ACC112 (cell line): ENCODE results near the gene SLC9A1.
A peak's percentile ranks its signal among the peaks of the same experiment; 100 is the strongest.

Experiments
- H2AFZ ChIP-seq: fragments of 200-600 bp; sonication (generic); one replicate; pipeline ENCODE4 v1.6.0; 2017; ENCODE audit warnings: antibody characterized with exemption, low read length; ENCODE audit not compliant: unreplicated experiment
- H3K27ac ChIP-seq: fragments of 200-600 bp; sonication (generic); 2 replicates; pipeline ENCODE4 v1.5.1; 2014; ENCODE audit warnings: low read depth, mild to moderate bottlenecking, antibody characterized with exemption, low read length, moderate library complexity
- H3K27me3 ChIP-seq: fragments of 200-600 bp; sonication (generic); 2 replicates; pipeline ENCODE4 v1.6.1; 2014; ENCODE audit warnings: mild to moderate bottlenecking, antibody characterized with exemption, low read length, moderate library complexity, mixed read lengths; ENCODE audit not compliant: insufficient read depth
- H3K36me3 ChIP-seq: fragments of 200-600 bp; sonication (generic); 2 replicates; pipeline ENCODE4 v1.6.1; 2016; ENCODE audit warnings: mild to moderate bottlenecking, antibody characterized with exemption, low read length, moderate library complexity, mixed read lengths; ENCODE audit not compliant: insufficient read depth
- H3K4me1 ChIP-seq: fragments of 200-600 bp; sonication (generic); one replicate; pipeline ENCODE4 v1.6.1; 2016; ENCODE audit warnings: low read length, mixed read lengths; ENCODE audit not compliant: insufficient read depth, unreplicated experiment, control insufficient read depth
- H3K4me3 ChIP-seq: fragments of 200-600 bp; sonication (generic); 2 replicates; pipeline ENCODE4 v1.5.1; 2014; ENCODE audit warnings: mild to moderate bottlenecking, low read depth, low read length
- H3K79me2 ChIP-seq: fragments of 200-600 bp; sonication (generic); one replicate; pipeline ENCODE4 v1.6.0; 2016; ENCODE audit warnings: low read length; ENCODE audit not compliant: control insufficient read depth, unreplicated experiment, insufficient read depth

The SLC9A1 gene

GRCh38 chr1:27117733-27118439 is 37.0 kb downstream of the SLC9A1 start:
- Histone ChIP-seq H3K27ac (peak overlapping the region; percentile 73; the same call in 1 of the 2 replicates), H3K36me3 (no peaks in the 10 kb centered on the region), H3K4me1 (peaks cover 59% of the 10 kb centered on the region), H3K79me2 (peaks cover 39% of the 10 kb centered on the region), H2AFZ (no peak overlapping the region), H3K27me3 (no peaks in the 10 kb centered on the region), H3K4me3 (no peak overlapping the region)

GRCh38 chr1:27116697-27117096 is 38.2 kb downstream of the SLC9A1 start:
- peaks cover 39% of the 10 kb centered on the region for H3K79me2 ChIP-seq
- no peaks in the 10 kb centered on the region for H3K36me3 ChIP-seq

GRCh38 chr1:27116232-27116631 is 38.7 kb downstream of the SLC9A1 start:
- Histone ChIP-seq H3K27ac (no peak overlapping the region), H3K36me3 (no peaks in the 10 kb centered on the region), H3K4me1 (peaks cover 54% of the 10 kb centered on the region), H2AFZ (no peak overlapping the region), H3K27me3 (no peaks in the 10 kb centered on the region), H3K4me3 (no peak overlapping the region), H3K79me2 (peaks cover 35% of the 10 kb centered on the region)

More at GRCh38 chr1:27116697-27117096, 38.2 kb downstream of the SLC9A1 start:
- H3K27me3 ChIP-seq = no peaks in the 10 kb centered on the region
- no peak overlapping the region for H3K4me3 ChIP-seq
- H3K4me1 ChIP-seq = peaks cover 54% of the 10 kb centered on the region
- no peak overlapping the region for H3K27ac ChIP-seq
- H2AFZ ChIP-seq = no peak overlapping the region

GRCh38 chr1:27114546-27114945 is 40.4 kb downstream of the SLC9A1 start:
- Histone ChIP-seq H3K36me3 (no peaks in the 10 kb centered on the region), H3K27ac (no peak overlapping the region), H3K4me3 (no peak overlapping the region), H3K27me3 (no peaks in the 10 kb centered on the region), H3K79me2 (peaks cover 39% of the 10 kb centered on the region), H3K4me1 (peaks cover 57% of the 10 kb centered on the region), H2AFZ (no peak overlapping the region)

GRCh38 chr1:27113861-27114260 is 41.1 kb downstream of the SLC9A1 start:
- no peaks in the 10 kb centered on the region for H3K36me3 ChIP-seq
- H3K79me2 ChIP-seq = peaks cover 39% of the 10 kb centered on the region
- H3K27ac ChIP-seq = no peak overlapping the region
- H2AFZ ChIP-seq = no peak overlapping the region
- H3K4me1 ChIP-seq = peaks cover 50% of the 10 kb centered on the region
- H3K27me3 ChIP-seq = no peaks in the 10 kb centered on the region
- H3K4me3 ChIP-seq = no peak overlapping the region

GRCh38 chr1:27111626-27112573 is 43.0 kb downstream of the SLC9A1 start:
- H3K36me3 ChIP-seq = no peaks in the 10 kb centered on the region
- peaks cover 30% of the 10 kb centered on the region for H3K4me1 ChIP-seq
- peaks cover 20% of the 10 kb centered on the region for H3K79me2 ChIP-seq
- no peak overlapping the region for H3K4me3 ChIP-seq
- H3K27me3 ChIP-seq = no peaks in the 10 kb centered on the region
- H3K27ac ChIP-seq = peak overlapping the region; percentile 46
- no peak overlapping the region for H2AFZ ChIP-seq

- 0 out of 2 replicates have a peak, but pooled peaks cover 3% of the 10 kb centered on the region for H3K36me3 ChIP-seq
- no peak overlapping the region for H3K27ac ChIP-seq
Measured at GRCh38 chr1:27109103-27109822, 45.7 kb downstream of the SLC9A1 start.

GRCh38 chr1:27108588-27108987 is 46.3 kb downstream of the SLC9A1 start:
- no peak overlapping the region for H3K4me3 ChIP-seq
- H3K36me3 ChIP-seq = 0 out of 2 replicates have a peak, but pooled peaks cover 3% of the 10 kb centered on the region
- H3K4me1 ChIP-seq = peaks cover 35% of the 10 kb centered on the region
- no peak overlapping the region for H2AFZ ChIP-seq
- no peak overlapping the region for H3K27ac ChIP-seq
- H3K27me3 ChIP-seq = no peaks in the 10 kb centered on the region
- H3K79me2 ChIP-seq = peaks cover 5% of the 10 kb centered on the region

More at GRCh38 chr1:27109103-27109822, 45.7 kb downstream of the SLC9A1 start:
- H3K4me3 ChIP-seq = no peak overlapping the region
- peaks cover 35% of the 10 kb centered on the region for H3K4me1 ChIP-seq
- no peaks in the 10 kb centered on the region for H3K27me3 ChIP-seq
- peaks cover 5% of the 10 kb centered on the region for H3K79me2 ChIP-seq
- H2AFZ ChIP-seq = no peak overlapping the region

GRCh38 chr1:27106561-27107323 is 48.2 kb downstream of the SLC9A1 start:
- 0 out of 2 replicates have a peak, but pooled peaks cover 3% of the 10 kb centered on the region for H3K36me3 ChIP-seq
- H3K27ac ChIP-seq = peak overlapping the region; percentile 49; the same call in 1 of the 2 replicates
- no peak overlapping the region for H3K4me3 ChIP-seq

More at GRCh38 chr1:27106561-27107323, 48.2 kb downstream of the SLC9A1 start:
- no peak overlapping the region for H2AFZ ChIP-seq
- H3K4me1 ChIP-seq = peaks cover 30% of the 10 kb centered on the region
- no peaks in the 10 kb centered on the region for H3K27me3 ChIP-seq
- H3K79me2 ChIP-seq = peaks cover 5% of the 10 kb centered on the region
